CD4-positive, alpha-beta T cell treated with Interferon alpha-2 for 1 hour (primary cell): ENCODE data around the gene HDAC7.
"Not testable (repeated sequence)": the region's sequence is repeated elsewhere in the genome, so short reads cannot be mapped to it uniquely, and the experiment has no call there.

Experiments used
- DNase-seq, 2 donors: peaks; one replicate each; pipeline ENCODE4 v3.0.0-alpha.2; 2020 to 2022

HDAC7 gene

GRCh38 chr12:47811581-47812484 lies 7.9 kb downstream of the HDAC7 start:
- DNase-seq = no peak

- DNase-seq = no peak
These were observed 8.7 kb downstream of the HDAC7 start for GRCh38 chr12:47811072-47811396.

- not testable (repeated sequence) for DNase-seq
These were observed 10.2 kb downstream of the HDAC7 start for GRCh38 chr12:47809518-47809917.

- DNase-seq = peak; percentile 39 to 62
These were observed 10.9 kb downstream of the HDAC7 start for GRCh38 chr12:47808574-47809365.

GRCh38 chr12:47808050-47808449 lies 11.7 kb downstream of the HDAC7 start:
- peak; percentile 90 to 92 for DNase-seq

GRCh38 chr12:47807338-47807737 lies 12.4 kb downstream of the HDAC7 start:
- no peak for DNase-seq

- no peak for DNase-seq
These were observed 14.3 kb downstream of the HDAC7 start for GRCh38 chr12:47805417-47805816.

GRCh38 chr12:47804171-47804570 lies 15.5 kb downstream of the HDAC7 start:
- no peak for DNase-seq

- peak in 1 of 2 donors; percentile 26 for DNase-seq
These were observed 16.4 kb downstream of the HDAC7 start for GRCh38 chr12:47803191-47803875.

- no peak for DNase-seq
These were observed 17.4 kb downstream of the HDAC7 start for GRCh38 chr12:47802312-47802711.

- no peak for DNase-seq
These were observed 17.8 kb downstream of the HDAC7 start for GRCh38 chr12:47801904-47802246.

GRCh38 chr12:47801170-47801903 lies 18.4 kb downstream of the HDAC7 start:
- DNase-seq = peak in 1 of 2 donors; percentile 27

- no peak for DNase-seq
These were observed 19.1 kb downstream of the HDAC7 start for GRCh38 chr12:47800582-47800981.

- no peak for DNase-seq
These were observed 20.2 kb downstream of the HDAC7 start for GRCh38 chr12:47799357-47799955.

GRCh38 chr12:47798382-47798948 lies 21.2 kb downstream of the HDAC7 start:
- no peak for DNase-seq

GRCh38 chr12:47797441-47797840 lies 22.3 kb downstream of the HDAC7 start:
- peak; percentile 49 to 60 for DNase-seq

- no peak for DNase-seq
These were observed 23.8 kb downstream of the HDAC7 start for GRCh38 chr12:47795814-47796411.

- DNase-seq = no peak
These were observed 24.4 kb downstream of the HDAC7 start for GRCh38 chr12:47795121-47795813.

- DNase-seq = no peak
These were observed 25.0 kb downstream of the HDAC7 start for GRCh38 chr12:47794679-47795078.

- no peak for DNase-seq
These were observed 26.6 kb downstream of the HDAC7 start for GRCh38 chr12:47793015-47793681.
